ENCODE measurements around the gene EDC3. TPM values are rescaled to one million over a fixed set of nuclear protein-coding genes. Genes with fewer than 3 reads are reported as not detected.
A peak's percentile ranks its signal among the peaks of the same experiment; 100 is the strongest.

EDC3 gene
- total and polyA plus RNA-seq, 9 of the 15 experiments (the other 6 are each of a cell fraction or from before 2014, with no cell fraction given), result 11.7 to 63.9 (median 32.8) TPM

- DNase-seq (ENCODE audit: extremely low read depth in 1 of 4, low spot score in 3 of 4) (peak; percentile 95 to 100 (median 100)), ATAC-seq (peak; percentile 99), FAIRE-seq (peak; percentile 94)
- peak overlapping the region; percentile 74 for H3K27ac ChIP-seq (ENCODE audit: extremely low read depth, low read depth, low read length)
- H3K79me2 ChIP-seq (ENCODE audit: control insufficient read depth, insufficient read depth, low read length), result peaks cover 17% of the 10 kb centered on the region
- POLR2A ChIA-PET, result interaction anchor here (0.5 to 8.4 kb wide), 12 partner anchors 9 to 442 kb away, joined by 3 to 111 read pairs (median 3); partner anchors contain the start of genes ARID3B and CLK3
- H3K4me1 ChIP-seq (replicated peaks in 1 of 2; ENCODE audit: control insufficient read depth in 2 of 2, insufficient read depth in 2 of 2, low read length in 2 of 2), result peaks cover 11 to 37% of the 10 kb centered on the region in 2 experiments; a peak in 4 of 5 replicates
- no peaks in the 10 kb centered on the region for H3K27me3 ChIP-seq (ENCODE audit: control insufficient read depth in 2 of 2, insufficient read depth in 2 of 2, low read length in 2 of 2)
- no peaks in the 10 kb centered on the region for H4K20me1 ChIP-seq (replicated peaks; ENCODE audit: control insufficient read depth, insufficient read depth, low read length)
- H3K4me3 ChIP-seq, result peak overlapping the region; percentile 46
- WGBS (ENCODE audit: insufficient coverage, low coverage, missing lambda C conversion rate), result 2% methylated on average over 23 of the region's 26 CpGs
- H3K9me3 ChIP-seq (replicated peaks; ENCODE audit: control insufficient read depth, insufficient read depth, low read depth, low read length), result no peaks in the 10 kb centered on the region
- H2AFZ ChIP-seq (ENCODE audit: low read depth, low read length), result peak overlapping the region; percentile 95
- no peaks in the 10 kb centered on the region; the same call in 2 of the 3 replicates for H3K36me3 ChIP-seq (ENCODE audit: control insufficient read depth, insufficient read depth, low read length)
- TSS peak; percentile 87 for BruUV-seq (replicated peaks)
- intact Hi-C loops (cut with micrococcal nuclease) (loop anchor here (5.0 kb wide), 1 partner anchor 51 kb away; no protein-coding TSS in a partner anchor), in situ Hi-C loops (cut with MboI) (no loop called here)
- peak overlapping the region; percentile 92 for H3K4me2 ChIP-seq (ENCODE audit: insufficient read depth, low read length)
- no peaks in the 10 kb centered on the region for H3K9me1 ChIP-seq (ENCODE audit: control insufficient read depth, insufficient read depth, low read length)
- CTCF ChIA-PET (ENCODE audit: low intra/inter-chr PET ratio), result no interaction called here
- peak overlapping the region; percentile 77 to 98 for H3K9ac ChIP-seq (ENCODE audit: insufficient read depth in 1 of 2, low read depth in 2 of 2, low read length in 2 of 2)
- no peak for TF ChIP-seq CBFA2T3 (IDR thresholded peaks at IDR 0.05)
- TF ChIP-seq, protein P1, sequence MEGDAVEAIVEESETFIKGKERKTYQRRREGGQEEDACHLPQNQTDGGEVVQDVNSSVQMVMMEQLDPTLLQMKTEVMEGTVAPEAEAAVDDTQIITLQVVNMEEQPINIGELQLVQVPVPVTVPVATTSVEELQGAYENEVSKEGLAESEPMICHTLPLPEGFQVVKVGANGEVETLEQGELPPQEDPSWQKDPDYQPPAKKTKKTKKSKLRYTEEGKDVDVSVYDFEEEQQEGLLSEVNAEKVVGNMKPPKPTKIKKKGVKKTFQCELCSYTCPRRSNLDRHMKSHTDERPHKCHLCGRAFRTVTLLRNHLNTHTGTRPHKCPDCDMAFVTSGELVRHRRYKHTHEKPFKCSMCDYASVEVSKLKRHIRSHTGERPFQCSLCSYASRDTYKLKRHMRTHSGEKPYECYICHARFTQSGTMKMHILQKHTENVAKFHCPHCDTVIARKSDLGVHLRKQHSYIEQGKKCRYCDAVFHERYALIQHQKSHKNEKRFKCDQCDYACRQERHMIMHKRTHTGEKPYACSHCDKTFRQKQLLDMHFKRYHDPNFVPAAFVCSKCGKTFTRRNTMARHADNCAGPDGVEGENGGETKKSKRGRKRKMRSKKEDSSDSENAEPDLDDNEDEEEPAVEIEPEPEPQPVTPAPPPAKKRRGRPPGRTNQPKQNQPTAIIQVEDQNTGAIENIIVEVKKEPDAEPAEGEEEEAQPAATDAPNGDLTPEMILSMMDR (IDR thresholded peaks at IDR 0.05 in 2 of 3, conservative IDR thresholded peaks at IDR 0.05 in 1 of 3; ENCODE audit: insufficient read depth in 2 of 3, low read depth in 1 of 3, low read length in 3 of 3), result no peak
- TF ChIP-seq PKNOX1 (IDR thresholded peaks at IDR 0.05), result peak; percentile 38; the same call in 1 of the 2 replicates
- TF ChIP-seq, protein P2, sequence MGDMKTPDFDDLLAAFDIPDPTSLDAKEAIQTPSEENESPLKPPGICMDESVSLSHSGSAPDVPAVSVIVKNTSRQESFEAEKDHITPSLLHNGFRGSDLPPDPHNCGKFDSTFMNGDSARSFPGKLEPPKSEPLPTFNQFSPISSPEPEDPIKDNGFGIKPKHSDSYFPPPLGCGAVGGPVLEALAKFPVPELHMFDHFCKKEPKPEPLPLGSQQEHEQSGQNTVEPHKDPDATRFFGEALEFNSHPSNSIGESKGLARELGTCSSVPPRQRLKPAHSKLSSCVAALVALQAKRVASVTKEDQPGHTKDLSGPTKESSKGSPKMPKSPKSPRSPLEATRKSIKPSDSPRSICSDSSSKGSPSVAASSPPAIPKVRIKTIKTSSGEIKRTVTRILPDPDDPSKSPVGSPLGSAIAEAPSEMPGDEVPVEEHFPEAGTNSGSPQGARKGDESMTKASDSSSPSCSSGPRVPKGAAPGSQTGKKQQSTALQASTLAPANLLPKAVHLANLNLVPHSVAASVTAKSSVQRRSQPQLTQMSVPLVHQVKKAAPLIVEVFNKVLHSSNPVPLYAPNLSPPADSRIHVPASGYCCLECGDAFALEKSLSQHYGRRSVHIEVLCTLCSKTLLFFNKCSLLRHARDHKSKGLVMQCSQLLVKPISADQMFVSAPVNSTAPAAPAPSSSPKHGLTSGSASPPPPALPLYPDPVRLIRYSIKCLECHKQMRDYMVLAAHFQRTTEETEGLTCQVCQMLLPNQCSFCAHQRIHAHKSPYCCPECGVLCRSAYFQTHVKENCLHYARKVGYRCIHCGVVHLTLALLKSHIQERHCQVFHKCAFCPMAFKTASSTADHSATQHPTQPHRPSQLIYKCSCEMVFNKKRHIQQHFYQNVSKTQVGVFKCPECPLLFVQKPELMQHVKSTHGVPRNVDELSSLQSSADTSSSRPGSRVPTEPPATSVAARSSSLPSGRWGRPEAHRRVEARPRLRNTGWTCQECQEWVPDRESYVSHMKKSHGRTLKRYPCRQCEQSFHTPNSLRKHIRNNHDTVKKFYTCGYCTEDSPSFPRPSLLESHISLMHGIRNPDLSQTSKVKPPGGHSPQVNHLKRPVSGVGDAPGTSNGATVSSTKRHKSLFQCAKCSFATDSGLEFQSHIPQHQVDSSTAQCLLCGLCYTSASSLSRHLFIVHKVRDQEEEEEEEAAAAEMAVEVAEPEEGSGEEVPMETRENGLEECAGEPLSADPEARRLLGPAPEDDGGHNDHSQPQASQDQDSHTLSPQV (IDR thresholded peaks at IDR 0.05), result peak; percentile 51; the same call in 1 of the 2 replicates
- TF ChIP-seq RBM25 (IDR thresholded peaks at IDR 0.05; ENCODE audit: low read depth, low read length, severe bottlenecking), result peak; percentile 92
- TF ChIP-seq, protein P3, sequence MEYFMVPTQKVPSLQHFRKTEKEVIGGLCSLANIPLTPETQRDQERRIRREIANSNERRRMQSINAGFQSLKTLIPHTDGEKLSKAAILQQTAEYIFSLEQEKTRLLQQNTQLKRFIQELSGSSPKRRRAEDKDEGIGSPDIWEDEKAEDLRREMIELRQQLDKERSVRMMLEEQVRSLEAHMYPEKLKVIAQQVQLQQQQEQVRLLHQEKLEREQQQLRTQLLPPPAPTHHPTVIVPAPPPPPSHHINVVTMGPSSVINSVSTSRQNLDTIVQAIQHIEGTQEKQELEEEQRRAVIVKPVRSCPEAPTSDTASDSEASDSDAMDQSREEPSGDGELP (CRISPR knock-in tag; IDR thresholded peaks at IDR 0.05; ENCODE audit: borderline replicate concordance), result peak; percentile 42; the same call in 1 of the 2 replicates
- TF ChIP-seq, protein P4, sequence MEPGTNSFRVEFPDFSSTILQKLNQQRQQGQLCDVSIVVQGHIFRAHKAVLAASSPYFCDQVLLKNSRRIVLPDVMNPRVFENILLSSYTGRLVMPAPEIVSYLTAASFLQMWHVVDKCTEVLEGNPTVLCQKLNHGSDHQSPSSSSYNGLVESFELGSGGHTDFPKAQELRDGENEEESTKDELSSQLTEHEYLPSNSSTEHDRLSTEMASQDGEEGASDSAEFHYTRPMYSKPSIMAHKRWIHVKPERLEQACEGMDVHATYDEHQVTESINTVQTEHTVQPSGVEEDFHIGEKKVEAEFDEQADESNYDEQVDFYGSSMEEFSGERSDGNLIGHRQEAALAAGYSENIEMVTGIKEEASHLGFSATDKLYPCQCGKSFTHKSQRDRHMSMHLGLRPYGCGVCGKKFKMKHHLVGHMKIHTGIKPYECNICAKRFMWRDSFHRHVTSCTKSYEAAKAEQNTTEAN (CRISPR knock-in tag; IDR thresholded peaks at IDR 0.05), result no peak
- peak in 1 of 2 experiments; percentile 54; a peak in 1 of 4 replicates for TF ChIP-seq TRIM24 (IDR thresholded peaks at IDR 0.05)
- no peak for TF ChIP-seq ZFP1 (CRISPR knock-in tag; IDR thresholded peaks at IDR 0.05)
- TF ChIP-seq PHB2 (IDR thresholded peaks at IDR 0.05; ENCODE audit: low read depth), result no peak
- TF ChIP-seq ZNF384 (IDR thresholded peaks at IDR 0.05; ENCODE audit: low read depth, low read length), result no peak
Observed at GRCh38 chr15:74598126-74598842, 97.5 kb downstream of the EDC3 start.

Data from K562 (cell line).